ENCODE measurements around the gene RIN3.
A peak's percentile ranks its signal among the peaks of the same experiment; 100 is the strongest.

The RIN3 gene

GRCh38 chr14:92649934-92650545 is 136.5 kb downstream of the RIN3 start:
- DNase-seq (ENCODE audit: low read depth in 2 of 2), result no peak

DNA sequence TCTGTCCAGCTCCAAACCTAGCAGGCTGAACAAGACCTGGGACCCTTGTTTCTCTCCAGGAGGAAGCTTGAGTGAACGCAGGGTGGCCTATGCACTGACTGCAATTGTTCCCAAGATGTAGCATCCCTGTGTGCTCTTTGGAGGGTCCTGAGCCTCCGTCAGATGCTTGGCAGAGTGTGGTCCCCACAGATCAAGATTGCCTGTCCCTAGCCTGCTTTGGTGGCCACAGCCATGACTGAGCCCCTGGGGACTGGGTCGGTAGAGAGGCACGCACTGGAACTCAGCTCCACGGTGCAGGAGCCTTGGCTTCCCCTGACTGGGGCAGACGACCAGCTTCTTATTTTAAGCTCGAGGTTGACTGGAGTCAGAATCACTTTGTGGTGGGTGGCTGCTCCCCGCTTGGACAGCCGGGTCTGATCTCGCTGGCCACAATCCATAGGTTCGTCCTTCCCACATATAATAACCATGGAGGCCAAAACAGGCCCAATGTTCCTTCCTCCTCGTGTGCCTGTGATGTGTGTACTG is 137.1 kb downstream of the RIN3 start:
- DNase-seq (ENCODE audit: low read depth in 2 of 2), result no peak

GRCh38 chr14:92651106-92651757 is 137.7 kb downstream of the RIN3 start:
- DNase-seq (ENCODE audit: low read depth in 2 of 2), result peak; percentile 78 to 80

GRCh38 chr14:92651758-92652406 is 138.3 kb downstream of the RIN3 start:
- DNase-seq (ENCODE audit: low read depth in 2 of 2), result no peak

GRCh38 chr14:92652413-92653151 is 139.0 kb downstream of the RIN3 start:
- no peak for DNase-seq (ENCODE audit: low read depth in 2 of 2)

DNA sequence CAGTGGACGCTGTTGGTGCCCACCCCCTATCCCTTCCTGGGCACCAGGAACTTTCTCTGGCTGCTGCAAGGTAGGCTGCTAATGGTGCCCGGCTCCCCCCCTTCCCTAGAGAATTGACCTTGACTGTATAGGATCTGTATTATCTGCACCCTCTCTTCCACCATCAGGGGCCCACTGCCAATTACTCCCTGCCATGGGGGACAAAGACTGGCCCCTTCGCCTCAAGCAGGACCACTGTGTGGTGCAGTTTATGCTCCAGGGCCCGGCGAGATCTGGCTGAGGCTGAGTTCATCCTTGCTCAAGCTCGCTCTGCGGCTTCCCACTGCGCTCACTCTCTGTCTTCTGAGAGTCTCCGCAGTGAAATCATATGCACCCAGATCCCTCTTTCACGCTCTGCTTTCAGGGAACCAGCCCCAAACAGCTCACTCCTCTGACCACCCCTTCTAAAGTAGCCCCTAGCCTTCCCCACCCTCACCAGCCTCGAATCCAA is 139.6 kb downstream of the RIN3 start:
- DNase-seq (ENCODE audit: low read depth in 2 of 2), result no peak

DNA sequence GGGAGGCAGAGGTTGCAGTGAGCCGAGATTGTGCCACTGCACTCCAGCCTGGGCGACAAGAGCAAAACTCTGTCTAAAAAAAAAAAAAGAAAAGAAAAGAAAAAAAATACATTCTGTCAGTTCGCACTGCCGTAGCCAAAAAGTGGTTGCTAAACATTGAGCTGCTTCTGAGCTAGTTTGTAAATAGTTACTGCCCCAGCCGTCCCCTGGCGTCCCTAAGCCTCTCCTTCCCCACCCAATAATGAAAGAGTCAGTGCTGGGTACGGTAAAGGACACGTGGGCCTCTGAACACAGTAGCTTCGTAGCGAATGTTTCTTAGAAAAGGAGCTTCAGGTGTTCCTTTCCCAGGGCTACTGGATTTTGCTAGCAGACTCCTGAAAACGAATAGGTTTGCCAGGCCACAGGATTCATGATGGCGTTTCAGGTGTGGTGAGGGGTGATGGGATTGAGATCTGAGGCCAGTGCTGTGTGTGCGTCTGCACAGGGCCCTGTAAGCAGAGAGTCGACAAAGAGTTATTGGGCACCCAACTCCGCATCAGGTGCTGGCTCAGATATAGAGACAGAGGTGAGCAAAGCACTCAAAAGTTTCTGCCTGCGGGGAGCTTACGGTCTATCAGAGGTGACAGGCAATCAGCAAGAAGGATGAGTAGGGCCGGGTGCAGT is 140.8 kb downstream of the RIN3 start:
- DNase-seq (ENCODE audit: low read depth in 2 of 2), result no peak

DNA sequence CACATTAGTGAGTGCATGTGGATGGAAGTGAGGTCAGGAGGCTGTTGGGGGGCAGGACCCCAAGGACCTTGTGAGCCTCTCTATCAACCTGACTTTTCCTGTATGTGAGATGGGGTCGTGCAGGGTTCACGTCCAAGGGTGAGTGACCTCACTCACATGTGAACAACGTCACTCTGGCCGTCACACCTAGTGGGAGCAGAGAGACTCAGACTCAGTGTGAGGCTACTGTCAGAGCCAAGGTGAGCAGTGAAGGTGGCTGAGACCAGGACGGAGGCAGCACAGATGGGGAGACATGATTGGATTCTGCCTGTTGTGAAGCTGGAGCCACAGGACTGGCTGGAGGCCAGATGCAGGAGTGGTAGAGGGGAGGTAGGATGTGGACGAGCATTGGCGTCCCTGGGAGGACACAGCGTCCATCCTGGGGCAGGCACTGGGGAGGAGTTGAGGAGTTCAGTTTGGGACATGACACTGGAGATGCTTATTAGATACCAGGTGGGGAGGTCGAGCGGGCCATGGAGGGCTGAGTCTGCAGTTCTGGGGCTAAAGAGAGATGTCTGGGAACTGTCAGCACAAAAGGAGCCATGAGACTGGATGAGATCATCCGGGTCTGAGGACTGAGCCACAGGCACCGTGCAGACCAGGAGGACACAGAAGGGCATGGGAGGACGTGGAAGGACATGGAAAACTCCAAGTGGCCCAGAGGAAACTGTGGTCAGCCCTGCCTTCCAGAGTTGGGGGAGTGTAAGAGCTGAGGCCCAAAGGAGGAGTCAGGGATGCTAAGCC is 142.0 kb downstream of the RIN3 start:
- DNase-seq (ENCODE audit: low read depth in 2 of 2), result no peak

GRCh38 chr14:92656306-92657081 is 142.9 kb downstream of the RIN3 start:
- no peak for DNase-seq (ENCODE audit: low read depth in 2 of 2)

GRCh38 chr14:92657457-92658142 is 144.0 kb downstream of the RIN3 start:
- DNase-seq (ENCODE audit: low read depth in 2 of 2), result no peak

- DNase-seq (ENCODE audit: low read depth in 2 of 2), result no peak
These were observed 144.6 kb downstream of the RIN3 start for GRCh38 chr14:92658160-92658559.

GRCh38 chr14:92658684-92659083 is 145.1 kb downstream of the RIN3 start:
- DNase-seq (ENCODE audit: low read depth in 2 of 2), result no peak

- no peak for DNase-seq (ENCODE audit: low read depth in 2 of 2)
These were observed 146.4 kb downstream of the RIN3 start for GRCh38 chr14:92659765-92660561.

- DNase-seq (ENCODE audit: low read depth in 2 of 2), result no peak
These were observed 147.0 kb downstream of the RIN3 start for GRCh38 chr14:92660571-92660970.

DNA sequence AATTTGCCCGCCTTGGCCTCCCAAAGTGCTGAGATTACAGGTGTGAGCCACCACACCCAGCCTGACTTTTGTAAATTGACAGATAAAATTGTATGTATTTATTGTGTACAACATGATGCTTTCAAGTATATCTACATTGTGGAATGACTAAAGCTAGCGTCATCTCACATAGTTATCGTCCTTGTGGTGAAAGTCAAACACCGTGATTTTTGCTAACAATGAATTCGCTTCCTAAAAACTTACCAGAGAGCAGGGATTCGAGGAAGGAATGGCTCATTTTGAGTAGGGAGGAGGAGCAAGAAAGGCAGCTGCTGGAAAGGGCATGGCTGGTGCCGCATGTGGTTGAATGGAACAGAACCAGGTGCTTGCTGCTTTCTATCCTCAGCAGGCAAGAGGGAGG is 149.5 kb downstream of the RIN3 start:
- no peak for DNase-seq (ENCODE audit: low read depth in 2 of 2)

GRCh38 chr14:92665661-92666110 is 152.1 kb downstream of the RIN3 start:
- no peak for DNase-seq (ENCODE audit: low read depth in 2 of 2)

GRCh38 chr14:92666251-92666650 is 152.7 kb downstream of the RIN3 start:
- no peak for DNase-seq (ENCODE audit: low read depth in 2 of 2)

- no peak for DNase-seq (ENCODE audit: low read depth in 2 of 2)
These were observed 154.8 kb downstream of the RIN3 start for GRCh38 chr14:92668276-92668973.

Measured in stimulated activated CD8-positive, alpha-beta memory T cell treated with anti-CD3 and anti-CD28 coated beads, Interleukin-7, amount 100 ng/mL, for 4 hours (primary cell).